ENCODE results near the gene ISCA2.

Gene ISCA2

GRCh38 chr14:74464785-74465184 is 28.8 kb upstream of the ISCA2 start:
- no peak for DNase-seq
- H3K27me3 ChIP-seq (replicated peaks; ENCODE audit: control insufficient read depth, insufficient read depth, low read length, poor library complexity, severe bottlenecking): no peaks in the 10 kb centered on the region
- H3K4me3 ChIP-seq (ENCODE audit: insufficient read depth, low read depth, low read length, poor library complexity, severe bottlenecking): no peak overlapping the region
- H3K27ac ChIP-seq (ENCODE audit: insufficient read depth, low read length, poor library complexity, severe bottlenecking): no peak overlapping the region
- no peaks in the 10 kb centered on the region for H3K36me3 ChIP-seq (ENCODE audit: control insufficient read depth, insufficient read depth, low read length)
- no peaks in the 10 kb centered on the region for H3K9me3 ChIP-seq (ENCODE audit: control insufficient read depth, low read length)
- no peaks in the 10 kb centered on the region for H3K4me1 ChIP-seq (ENCODE audit: control insufficient read depth, insufficient read depth, low read length, poor library complexity, severe bottlenecking)

DNA sequence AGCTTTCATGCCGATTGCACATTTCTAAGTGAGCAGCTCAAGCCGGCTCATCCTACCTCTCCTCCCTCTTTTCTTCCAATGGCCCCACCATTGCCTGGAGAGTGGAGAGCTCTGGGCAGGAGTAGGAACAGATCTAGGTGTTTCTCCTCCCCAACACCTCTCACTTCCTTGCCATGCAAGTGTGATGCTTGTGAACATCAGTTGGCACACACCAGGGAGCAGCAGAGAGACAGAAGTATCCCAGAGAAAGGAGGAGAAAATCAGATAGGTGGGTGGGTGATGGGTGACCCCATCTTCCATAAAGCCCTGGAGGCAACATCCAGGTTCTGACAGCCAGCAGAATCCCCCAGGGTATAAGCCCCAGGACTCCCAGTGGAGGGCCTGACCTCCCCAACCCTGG is 28.2 kb upstream of the ISCA2 start:
- Histone ChIP-seq H3K27ac (ENCODE audit: insufficient read depth, low read length, poor library complexity, severe bottlenecking) (no peak overlapping the region), H3K4me1 (ENCODE audit: control insufficient read depth, insufficient read depth, low read length, poor library complexity, severe bottlenecking) (no peaks in the 10 kb centered on the region), H3K27me3 (replicated peaks; ENCODE audit: control insufficient read depth, insufficient read depth, low read length, poor library complexity, severe bottlenecking) (no peaks in the 10 kb centered on the region), H3K36me3 (ENCODE audit: control insufficient read depth, insufficient read depth, low read length) (no peaks in the 10 kb centered on the region), H3K9me3 (ENCODE audit: control insufficient read depth, low read length) (no peaks in the 10 kb centered on the region), H3K4me3 (ENCODE audit: insufficient read depth, low read depth, low read length, poor library complexity, severe bottlenecking) (no peak overlapping the region)
- DNase-seq: no peak

DNA sequence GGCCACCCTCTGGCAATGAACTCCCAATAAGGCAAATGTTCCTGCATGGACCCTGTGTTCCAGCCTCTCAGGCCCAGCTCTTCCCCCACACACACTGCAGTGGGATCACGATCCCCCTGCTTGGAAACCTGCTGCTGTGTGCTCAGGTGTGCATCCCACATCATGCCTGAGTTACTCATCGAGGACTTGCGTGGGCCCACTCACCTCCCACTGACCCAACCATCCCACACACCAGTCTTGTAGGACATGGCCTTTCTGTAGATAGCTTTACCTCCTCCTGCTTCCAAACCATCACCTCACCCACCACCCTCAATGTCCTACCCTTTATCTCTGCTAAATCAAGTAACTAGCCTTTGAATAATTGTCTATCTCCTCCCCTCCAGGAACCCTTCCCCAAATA is 25.1 kb upstream of the ISCA2 start:
- H3K4me1 ChIP-seq (ENCODE audit: control insufficient read depth, insufficient read depth, low read length, poor library complexity, severe bottlenecking): no peaks in the 10 kb centered on the region

DNA sequence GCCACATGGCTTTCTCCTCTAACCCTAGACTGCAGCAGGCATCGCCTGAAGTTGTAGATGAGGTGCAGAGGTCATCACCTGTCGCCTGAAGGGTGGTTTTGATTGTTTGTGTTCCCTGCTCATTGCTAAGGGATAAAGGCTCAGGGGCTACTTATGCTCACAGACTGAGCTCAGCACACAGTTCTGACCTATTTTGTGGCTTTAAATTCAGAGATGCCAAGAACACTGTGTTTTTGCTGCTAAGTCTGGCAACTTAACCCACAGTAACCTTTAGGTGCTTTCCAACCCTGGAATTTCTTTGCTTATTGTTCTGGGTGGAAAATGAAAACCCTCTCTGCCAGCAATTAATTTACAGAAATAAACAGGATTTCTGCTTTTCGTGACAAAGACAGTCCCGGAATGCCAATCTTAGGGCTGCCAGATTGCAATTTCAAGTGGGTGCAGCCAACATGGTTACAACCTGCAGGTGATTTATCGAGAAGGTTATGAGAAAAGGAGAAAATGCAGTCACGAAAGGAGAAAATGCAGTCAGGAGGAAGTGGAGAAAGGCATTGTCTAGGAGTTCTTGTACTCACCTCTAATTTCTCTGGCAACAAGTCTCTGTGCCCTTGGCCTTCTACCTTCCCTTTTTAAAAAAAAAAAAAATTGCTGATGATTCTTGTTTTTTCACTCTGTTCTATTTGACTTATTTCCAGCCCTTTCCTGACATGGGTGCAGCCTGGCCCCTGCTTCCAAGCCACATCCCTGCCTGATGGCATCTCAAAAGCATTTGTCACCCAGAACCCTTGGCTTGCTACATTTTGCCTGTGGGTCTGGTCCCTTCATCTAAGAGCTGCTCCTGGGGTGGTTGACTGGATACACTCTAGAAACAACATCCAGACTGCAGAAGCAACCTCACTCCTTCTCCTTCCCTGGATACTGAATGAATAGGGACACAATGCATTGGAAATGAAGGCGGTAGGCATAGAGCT is 23.7 kb upstream of the ISCA2 start:
- no peaks in the 10 kb centered on the region for H3K27me3 ChIP-seq (replicated peaks; ENCODE audit: control insufficient read depth, insufficient read depth, low read length, poor library complexity, severe bottlenecking)
- no peaks in the 10 kb centered on the region for H3K9me3 ChIP-seq (ENCODE audit: control insufficient read depth, low read length)
- no peaks in the 10 kb centered on the region for H3K4me1 ChIP-seq (ENCODE audit: control insufficient read depth, insufficient read depth, low read length, poor library complexity, severe bottlenecking)
- no peak overlapping the region for H3K27ac ChIP-seq (ENCODE audit: insufficient read depth, low read length, poor library complexity, severe bottlenecking)
- H3K36me3 ChIP-seq (ENCODE audit: control insufficient read depth, insufficient read depth, low read length): no peaks in the 10 kb centered on the region
- DNase-seq: no peak
- no peak overlapping the region for H3K4me3 ChIP-seq (ENCODE audit: insufficient read depth, low read depth, low read length, poor library complexity, severe bottlenecking)

More for the DNA sequence above, 25.1 kb upstream of the ISCA2 start:
- H3K9me3 ChIP-seq (ENCODE audit: control insufficient read depth, low read length): no peaks in the 10 kb centered on the region
- no peak overlapping the region for H3K27ac ChIP-seq (ENCODE audit: insufficient read depth, low read length, poor library complexity, severe bottlenecking)
- H3K36me3 ChIP-seq (ENCODE audit: control insufficient read depth, insufficient read depth, low read length): no peaks in the 10 kb centered on the region
- H3K4me3 ChIP-seq (ENCODE audit: insufficient read depth, low read depth, low read length, poor library complexity, severe bottlenecking): no peak overlapping the region
- DNase-seq: no peak
- H3K27me3 ChIP-seq (replicated peaks; ENCODE audit: control insufficient read depth, insufficient read depth, low read length, poor library complexity, severe bottlenecking): no peaks in the 10 kb centered on the region

DNA sequence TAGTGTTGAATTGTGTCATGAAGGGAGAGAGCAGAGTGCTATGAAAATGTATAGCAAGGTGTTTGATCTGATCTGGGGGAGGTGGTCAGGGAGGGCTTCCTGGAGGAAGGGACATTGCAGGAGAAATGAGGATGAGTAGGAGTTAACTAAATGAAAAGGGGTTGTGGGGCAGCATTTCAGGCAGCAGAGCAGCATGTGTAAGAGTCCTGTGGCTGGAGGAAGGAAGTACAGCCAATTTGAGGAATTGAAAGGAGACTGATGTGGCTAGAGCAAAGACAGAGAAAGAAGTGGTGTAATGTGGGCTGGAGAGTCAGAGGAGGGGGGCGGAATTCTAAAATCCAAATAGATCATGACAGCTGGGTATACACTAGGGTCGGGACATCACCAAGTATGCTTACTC is 21.0 kb upstream of the ISCA2 start:
- no peaks in the 10 kb centered on the region for H3K36me3 ChIP-seq (ENCODE audit: control insufficient read depth, insufficient read depth, low read length)
- H3K4me1 ChIP-seq (ENCODE audit: control insufficient read depth, insufficient read depth, low read length, poor library complexity, severe bottlenecking): no peaks in the 10 kb centered on the region
- no peak overlapping the region for H3K4me3 ChIP-seq (ENCODE audit: insufficient read depth, low read depth, low read length, poor library complexity, severe bottlenecking)
- H3K9me3 ChIP-seq (ENCODE audit: control insufficient read depth, low read length): no peaks in the 10 kb centered on the region
- DNase-seq: no peak
- no peak overlapping the region for H3K27ac ChIP-seq (ENCODE audit: insufficient read depth, low read length, poor library complexity, severe bottlenecking)
- H3K27me3 ChIP-seq (replicated peaks; ENCODE audit: control insufficient read depth, insufficient read depth, low read length, poor library complexity, severe bottlenecking): no peaks in the 10 kb centered on the region

DNA sequence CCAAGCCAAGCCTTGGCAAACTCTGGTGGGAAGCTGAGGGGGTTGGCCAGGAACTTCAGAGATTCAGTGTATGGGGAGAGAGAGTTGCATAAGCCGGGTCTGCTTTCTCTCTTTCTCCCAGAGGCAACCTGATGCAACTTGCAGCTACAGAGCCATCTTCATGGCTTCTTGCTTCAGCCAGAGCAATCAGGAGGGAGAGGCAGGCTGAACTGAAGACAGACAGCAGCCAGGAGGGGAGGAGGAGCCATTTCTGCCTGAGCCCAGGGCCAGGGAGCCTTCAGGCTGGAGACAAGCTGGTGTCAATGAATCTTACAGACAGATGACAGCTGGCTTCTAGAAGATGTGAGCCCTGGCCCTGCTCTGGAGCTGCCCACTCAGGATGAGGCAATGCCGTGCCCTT is 19.2 kb upstream of the ISCA2 start:
- no peaks in the 10 kb centered on the region for H3K9me3 ChIP-seq (ENCODE audit: control insufficient read depth, low read length)
- H3K27ac ChIP-seq (ENCODE audit: insufficient read depth, low read length, poor library complexity, severe bottlenecking): no peak overlapping the region
- DNase-seq: no peak
- peaks cover 3% of the 10 kb centered on the region for H3K36me3 ChIP-seq (ENCODE audit: control insufficient read depth, insufficient read depth, low read length)
- no peak overlapping the region for H3K4me3 ChIP-seq (ENCODE audit: insufficient read depth, low read depth, low read length, poor library complexity, severe bottlenecking)
- no peaks in the 10 kb centered on the region for H3K4me1 ChIP-seq (ENCODE audit: control insufficient read depth, insufficient read depth, low read length, poor library complexity, severe bottlenecking)
- no peaks in the 10 kb centered on the region for H3K27me3 ChIP-seq (replicated peaks; ENCODE audit: control insufficient read depth, insufficient read depth, low read length, poor library complexity, severe bottlenecking)

- H3K4me1 ChIP-seq (ENCODE audit: control insufficient read depth, insufficient read depth, low read length, poor library complexity, severe bottlenecking): no peaks in the 10 kb centered on the region
- peaks cover 13% of the 10 kb centered on the region for H3K36me3 ChIP-seq (ENCODE audit: control insufficient read depth, insufficient read depth, low read length)
- no peaks in the 10 kb centered on the region for H3K9me3 ChIP-seq (ENCODE audit: control insufficient read depth, low read length)
- H3K4me3 ChIP-seq (ENCODE audit: insufficient read depth, low read depth, low read length, poor library complexity, severe bottlenecking): no peak overlapping the region
- H3K27me3 ChIP-seq (replicated peaks; ENCODE audit: control insufficient read depth, insufficient read depth, low read length, poor library complexity, severe bottlenecking): no peaks in the 10 kb centered on the region
- no peak overlapping the region for H3K27ac ChIP-seq (ENCODE audit: insufficient read depth, low read length, poor library complexity, severe bottlenecking)
- DNase-seq: no peak
Measured at GRCh38 chr14:74475678-74476077, 17.9 kb upstream of the ISCA2 start.

- Histone ChIP-seq H3K27ac (ENCODE audit: insufficient read depth, low read length, poor library complexity, severe bottlenecking) (no peak overlapping the region), H3K9me3 (ENCODE audit: control insufficient read depth, low read length) (no peaks in the 10 kb centered on the region)
Measured at GRCh38 chr14:74476107-74476506, 17.5 kb upstream of the ISCA2 start.

DNA sequence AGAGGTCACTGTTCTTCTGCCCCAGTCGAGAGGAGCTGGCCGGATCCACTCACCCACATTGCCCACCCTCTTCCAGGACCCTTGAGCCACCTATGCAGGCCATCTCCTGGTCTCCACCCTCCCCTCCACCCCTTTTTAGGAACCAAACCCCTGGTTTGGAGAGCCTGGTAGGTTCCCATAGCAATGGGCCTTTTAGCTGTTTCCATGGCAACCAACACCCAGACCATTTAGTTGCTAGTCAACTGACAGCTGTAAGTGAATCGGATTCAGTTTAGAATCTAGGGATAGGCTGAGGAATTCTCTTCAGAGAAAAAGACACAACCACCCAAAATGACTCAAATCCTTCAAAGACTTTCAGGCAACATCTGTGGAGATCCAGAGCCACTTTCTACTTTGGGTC is 17.0 kb upstream of the ISCA2 start:
- Histone ChIP-seq H3K27ac (ENCODE audit: insufficient read depth, low read length, poor library complexity, severe bottlenecking) (no peak overlapping the region), H3K4me1 (ENCODE audit: control insufficient read depth, insufficient read depth, low read length, poor library complexity, severe bottlenecking) (no peaks in the 10 kb centered on the region), H3K9me3 (ENCODE audit: control insufficient read depth, low read length) (no peaks in the 10 kb centered on the region), H3K36me3 (ENCODE audit: control insufficient read depth, insufficient read depth, low read length) (peaks cover 16% of the 10 kb centered on the region), H3K4me3 (ENCODE audit: insufficient read depth, low read depth, low read length, poor library complexity, severe bottlenecking) (no peak overlapping the region), H3K27me3 (replicated peaks; ENCODE audit: control insufficient read depth, insufficient read depth, low read length, poor library complexity, severe bottlenecking) (no peaks in the 10 kb centered on the region)
- no peak for DNase-seq

More at GRCh38 chr14:74476107-74476506, 17.5 kb upstream of the ISCA2 start:
- Histone ChIP-seq H3K36me3 (ENCODE audit: control insufficient read depth, insufficient read depth, low read length) (peaks cover 16% of the 10 kb centered on the region), H3K27me3 (replicated peaks; ENCODE audit: control insufficient read depth, insufficient read depth, low read length, poor library complexity, severe bottlenecking) (no peaks in the 10 kb centered on the region), H3K4me3 (ENCODE audit: insufficient read depth, low read depth, low read length, poor library complexity, severe bottlenecking) (no peak overlapping the region), H3K4me1 (ENCODE audit: control insufficient read depth, insufficient read depth, low read length, poor library complexity, severe bottlenecking) (no peaks in the 10 kb centered on the region)
- DNase-seq: no peak

GRCh38 chr14:74478996-74479635 is 14.4 kb upstream of the ISCA2 start:
- Histone ChIP-seq H3K4me1 (ENCODE audit: control insufficient read depth, insufficient read depth, low read length, poor library complexity, severe bottlenecking) (no peaks in the 10 kb centered on the region), H3K27ac (ENCODE audit: insufficient read depth, low read length, poor library complexity, severe bottlenecking) (no peak overlapping the region), H3K9me3 (ENCODE audit: control insufficient read depth, low read length) (no peaks in the 10 kb centered on the region), H3K36me3 (ENCODE audit: control insufficient read depth, insufficient read depth, low read length) (peaks cover 26% of the 10 kb centered on the region), H3K4me3 (ENCODE audit: insufficient read depth, low read depth, low read length, poor library complexity, severe bottlenecking) (no peak overlapping the region), H3K27me3 (replicated peaks; ENCODE audit: control insufficient read depth, insufficient read depth, low read length, poor library complexity, severe bottlenecking) (no peaks in the 10 kb centered on the region)
- DNase-seq: no peak

Data from effector memory CD4-positive, alpha-beta T cell (primary cell).